Measurements from ENCODE around the gene STOML2.
A peak's percentile ranks its signal among the peaks of the same experiment; 100 is the strongest.

The STOML2 gene

DNA sequence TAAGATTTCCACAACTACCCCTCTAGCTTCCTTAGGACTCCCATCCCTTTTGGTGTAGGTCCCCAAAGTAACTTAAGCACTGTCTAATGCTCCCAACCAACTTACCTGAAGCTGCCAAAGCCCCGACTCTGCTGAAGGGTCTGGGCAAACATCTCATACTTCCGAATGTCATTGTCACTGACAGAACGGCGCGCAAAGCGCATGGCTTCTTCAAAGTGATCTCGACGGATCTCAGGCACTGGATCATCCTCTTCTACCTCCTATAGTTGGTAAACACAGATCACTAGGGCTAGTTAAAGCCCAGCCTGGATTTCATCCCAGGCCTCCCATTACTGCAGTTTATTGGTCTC lies 45.7 kb downstream of the STOML2 start:
- TF ChIP-seq, protein P1, sequence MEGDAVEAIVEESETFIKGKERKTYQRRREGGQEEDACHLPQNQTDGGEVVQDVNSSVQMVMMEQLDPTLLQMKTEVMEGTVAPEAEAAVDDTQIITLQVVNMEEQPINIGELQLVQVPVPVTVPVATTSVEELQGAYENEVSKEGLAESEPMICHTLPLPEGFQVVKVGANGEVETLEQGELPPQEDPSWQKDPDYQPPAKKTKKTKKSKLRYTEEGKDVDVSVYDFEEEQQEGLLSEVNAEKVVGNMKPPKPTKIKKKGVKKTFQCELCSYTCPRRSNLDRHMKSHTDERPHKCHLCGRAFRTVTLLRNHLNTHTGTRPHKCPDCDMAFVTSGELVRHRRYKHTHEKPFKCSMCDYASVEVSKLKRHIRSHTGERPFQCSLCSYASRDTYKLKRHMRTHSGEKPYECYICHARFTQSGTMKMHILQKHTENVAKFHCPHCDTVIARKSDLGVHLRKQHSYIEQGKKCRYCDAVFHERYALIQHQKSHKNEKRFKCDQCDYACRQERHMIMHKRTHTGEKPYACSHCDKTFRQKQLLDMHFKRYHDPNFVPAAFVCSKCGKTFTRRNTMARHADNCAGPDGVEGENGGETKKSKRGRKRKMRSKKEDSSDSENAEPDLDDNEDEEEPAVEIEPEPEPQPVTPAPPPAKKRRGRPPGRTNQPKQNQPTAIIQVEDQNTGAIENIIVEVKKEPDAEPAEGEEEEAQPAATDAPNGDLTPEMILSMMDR (conservative IDR thresholded peaks at IDR 0.05; ENCODE audit: low read length): no peak
- H3K4me3 ChIP-seq (ENCODE audit: low read length): no peak overlapping the region
- DNase-seq (ENCODE audit: low read depth): no peak

DNA sequence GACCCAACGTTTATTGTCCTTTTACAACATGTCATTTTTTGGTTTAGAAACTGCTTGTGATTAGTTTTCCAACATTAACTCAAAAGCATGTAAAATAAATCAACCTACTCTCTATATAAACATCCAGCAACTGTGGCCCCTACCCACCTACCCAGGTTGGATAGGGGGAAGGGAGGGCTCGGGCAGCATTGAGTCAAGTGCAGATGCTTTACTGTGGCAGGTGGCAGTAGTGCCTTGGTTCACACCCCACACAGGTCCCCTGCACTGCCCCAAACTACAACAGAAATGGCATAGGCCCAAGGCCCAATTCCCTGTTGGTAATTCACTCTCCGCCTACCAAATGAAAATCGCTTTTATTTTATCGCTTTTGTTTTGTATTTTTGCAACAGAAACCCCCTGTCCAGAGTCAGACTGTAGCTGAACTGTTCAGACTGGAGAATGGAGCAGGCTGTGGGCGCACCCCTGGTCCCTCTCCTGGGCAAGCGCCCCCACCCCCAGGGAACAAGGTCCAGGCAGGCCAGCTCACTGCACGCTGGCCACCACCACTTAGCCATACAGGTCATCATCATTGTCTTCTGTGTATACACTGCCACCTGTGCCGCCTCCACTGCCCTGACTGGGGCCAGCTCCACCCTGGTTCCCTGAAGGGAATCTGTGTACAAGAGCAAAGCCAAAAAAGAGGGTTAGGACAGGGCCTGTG lies 46.2 kb downstream of the STOML2 start:
- DNase-seq (ENCODE audit: low read depth): no peak
- TF ChIP-seq, protein P1 (conservative IDR thresholded peaks at IDR 0.05; ENCODE audit: low read length): no peak
- H3K4me3 ChIP-seq (ENCODE audit: low read length): no peak overlapping the region

DNA sequence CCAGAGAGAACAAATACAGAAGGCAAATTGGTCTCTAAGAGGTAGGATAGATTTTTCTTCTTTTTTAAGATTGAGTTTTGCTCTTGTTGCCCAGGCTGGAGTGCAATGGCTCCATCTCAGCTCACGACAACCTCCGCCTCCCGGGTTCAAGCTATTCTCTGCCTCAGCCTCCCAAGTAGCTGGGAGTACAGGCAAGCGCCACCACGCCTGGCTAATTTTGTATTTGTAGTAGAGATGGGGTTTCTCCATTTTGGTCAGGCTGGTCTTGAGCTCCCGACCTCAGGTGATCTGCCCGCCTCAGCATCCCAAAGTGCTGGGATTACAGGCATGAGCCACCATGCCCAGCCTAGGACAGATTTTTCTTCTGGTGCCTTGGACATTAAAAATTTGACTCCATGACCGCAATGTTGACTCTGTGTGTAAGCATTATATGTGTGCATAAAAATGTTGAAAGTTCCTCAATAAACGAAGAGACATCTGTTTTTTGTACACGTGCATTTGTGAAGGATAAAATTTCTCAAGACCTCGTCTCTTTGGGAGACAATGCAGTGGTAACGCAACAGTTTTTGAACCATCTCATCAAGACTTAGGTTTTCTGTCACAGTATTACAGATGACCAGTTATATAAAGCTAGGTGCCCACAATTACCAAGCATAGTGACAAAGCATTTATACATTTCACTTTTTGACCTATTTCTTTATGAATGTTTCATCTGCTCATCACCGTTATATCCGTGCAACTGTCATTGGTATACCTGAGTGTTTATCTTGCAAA lies 47.9 kb downstream of the STOML2 start:
- TF ChIP-seq, protein P1 (conservative IDR thresholded peaks at IDR 0.05; ENCODE audit: low read length): no peak
- H3K4me3 ChIP-seq (ENCODE audit: low read length): no peak overlapping the region
- no peak for DNase-seq (ENCODE audit: low read depth)

DNA sequence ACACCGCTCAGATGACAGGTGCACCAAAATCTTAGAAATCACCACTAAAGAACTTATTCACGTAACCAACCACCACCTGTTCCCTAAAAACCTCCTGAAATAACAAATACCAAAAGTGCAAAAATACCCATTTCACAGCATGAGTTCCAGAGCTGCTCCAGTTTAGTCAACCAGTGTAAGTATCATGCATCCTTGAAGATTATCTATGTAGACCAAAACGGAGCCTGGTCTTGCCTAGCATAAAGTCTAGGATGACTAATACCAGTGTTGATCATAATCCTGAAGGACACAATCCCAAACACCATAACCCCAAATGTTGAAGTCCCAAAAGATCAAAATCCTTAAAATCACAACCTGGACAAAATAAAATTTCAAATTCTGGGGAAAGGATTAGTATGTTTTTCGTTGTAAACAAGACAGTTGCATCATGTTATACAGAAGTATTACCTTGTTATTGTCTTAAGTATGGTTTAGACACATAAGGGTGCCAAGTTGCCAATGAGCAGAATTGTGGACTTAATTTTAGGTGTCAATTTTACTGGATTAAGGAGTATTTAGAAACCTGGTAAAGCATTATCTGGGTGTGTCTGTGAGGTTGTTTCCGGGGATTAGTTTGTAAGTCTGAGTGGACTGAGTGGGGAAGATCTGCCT lies 48.6 kb downstream of the STOML2 start:
- no peak for DNase-seq (ENCODE audit: low read depth)
- no peak overlapping the region for H3K4me3 ChIP-seq (ENCODE audit: low read length)
- TF ChIP-seq, protein P1 (conservative IDR thresholded peaks at IDR 0.05; ENCODE audit: low read length): no peak

DNA sequence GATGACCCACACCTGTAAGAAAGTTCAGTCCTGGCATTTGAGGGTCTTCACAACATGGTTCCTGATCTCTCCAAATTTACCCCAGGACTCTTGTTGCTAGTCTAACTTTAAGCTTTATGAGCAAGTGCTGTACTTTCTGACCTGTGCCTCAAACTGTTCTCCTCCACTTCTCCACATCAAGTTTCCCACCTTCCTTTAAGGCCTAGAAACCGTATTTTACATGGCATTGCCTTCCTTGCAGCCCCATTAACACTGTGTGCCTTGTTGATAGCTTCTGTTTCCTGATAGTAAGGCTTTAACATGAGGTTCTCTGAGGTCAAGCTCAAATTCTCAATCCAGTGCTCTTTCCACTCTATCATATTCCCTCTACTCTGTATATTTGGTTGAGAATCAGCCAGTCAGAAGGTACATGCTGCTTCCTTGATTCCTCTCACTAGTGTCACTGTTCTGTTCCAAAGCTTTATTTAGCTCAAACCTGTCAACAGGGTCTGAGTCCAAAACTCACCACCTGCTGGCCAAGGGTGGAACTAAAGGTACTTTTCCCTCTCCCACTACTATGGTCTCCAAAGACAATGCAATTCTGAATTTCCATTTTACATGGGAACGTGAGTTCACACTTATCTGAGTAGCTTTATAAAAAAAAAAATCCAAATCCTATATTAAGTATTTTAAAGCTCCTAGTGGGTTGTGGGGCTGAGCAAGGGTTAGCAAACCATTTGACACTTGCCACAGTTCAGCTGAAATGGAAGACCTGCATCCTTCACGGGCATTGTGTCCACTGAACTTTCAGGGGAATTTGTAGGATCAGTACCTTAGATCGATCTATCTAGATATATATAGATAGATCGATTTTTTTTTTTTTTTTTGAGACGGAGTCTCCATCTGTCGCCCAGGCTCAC lies 51.6 kb downstream of the STOML2 start:
- peak; percentile 30 for DNase-seq (ENCODE audit: low read depth)
- TF ChIP-seq, protein P1 (conservative IDR thresholded peaks at IDR 0.05; ENCODE audit: low read length): peak; percentile 69
- no peak overlapping the region for H3K4me3 ChIP-seq (ENCODE audit: low read length)
